GM21737 (cell line): ENCODE results near the gene TIRAP.

Source experiments
- ATAC-seq: cut with Tn5 transposase; IDR thresholded peaks from one replicate; pipeline ENCODE4 v1.9.1; 2021; ENCODE audit warnings: mild to moderate bottlenecking, moderate library complexity; ENCODE audit not compliant: unreplicated experiment

Gene TIRAP

DNA sequence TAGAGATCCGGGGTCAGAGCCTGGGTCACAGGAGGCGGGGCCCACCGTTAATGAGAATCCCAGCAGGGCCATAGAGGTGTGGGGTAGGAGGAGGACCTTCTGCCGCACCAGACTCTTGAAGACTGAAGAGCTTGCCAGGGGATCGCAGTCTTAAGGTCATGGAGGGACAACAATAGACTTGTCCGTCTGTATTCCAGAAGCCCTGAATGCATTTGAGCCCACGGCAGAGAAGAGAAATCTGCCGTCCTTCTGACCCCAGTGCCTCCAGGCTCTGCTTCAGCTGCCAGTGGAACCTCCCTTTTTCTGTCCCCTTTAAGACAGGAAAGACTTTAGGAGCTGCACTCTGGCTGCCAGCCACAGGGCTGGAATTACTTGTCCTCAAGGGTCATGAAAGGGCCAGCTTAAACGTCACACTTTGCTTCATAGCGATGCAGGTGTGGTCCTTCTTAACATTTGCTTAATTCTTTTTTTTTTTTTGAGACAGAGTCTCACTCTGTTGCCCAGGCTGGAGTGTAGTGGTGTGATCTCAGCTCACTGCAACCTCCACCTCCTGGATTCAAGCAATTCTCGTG lies 57.1 kb downstream of the TIRAP start:
- ATAC-seq, result no peak

- ATAC-seq, result no peak
Measured at GRCh38 chr11:126340960-126341606, 58.2 kb downstream of the TIRAP start.

DNA sequence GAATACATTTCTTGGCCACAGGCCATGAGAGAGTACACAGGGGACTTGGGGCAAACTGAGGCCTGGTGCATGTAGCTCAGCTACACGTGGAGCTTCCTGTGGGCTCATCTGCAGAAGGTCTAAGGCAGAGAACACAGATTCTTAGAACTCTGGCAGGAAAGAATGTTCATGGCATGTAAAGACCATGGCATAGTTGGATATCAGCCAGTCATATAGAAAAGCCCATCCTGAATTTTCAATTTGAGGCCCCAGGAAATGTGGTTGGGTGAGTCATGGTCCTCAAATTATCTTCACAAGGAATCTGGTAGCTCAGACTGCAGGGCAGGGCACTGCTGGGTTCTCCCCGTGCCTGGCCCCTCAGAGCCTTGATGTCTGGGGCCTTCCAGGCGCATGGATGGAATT lies 58.9 kb downstream of the TIRAP start:
- ATAC-seq, result no peak

GRCh38 chr11:126343051-126343450 lies 60.2 kb downstream of the TIRAP start:
- ATAC-seq, result no peak
